ENCODE data around the gene PDK4.

PDK4 gene

DNA sequence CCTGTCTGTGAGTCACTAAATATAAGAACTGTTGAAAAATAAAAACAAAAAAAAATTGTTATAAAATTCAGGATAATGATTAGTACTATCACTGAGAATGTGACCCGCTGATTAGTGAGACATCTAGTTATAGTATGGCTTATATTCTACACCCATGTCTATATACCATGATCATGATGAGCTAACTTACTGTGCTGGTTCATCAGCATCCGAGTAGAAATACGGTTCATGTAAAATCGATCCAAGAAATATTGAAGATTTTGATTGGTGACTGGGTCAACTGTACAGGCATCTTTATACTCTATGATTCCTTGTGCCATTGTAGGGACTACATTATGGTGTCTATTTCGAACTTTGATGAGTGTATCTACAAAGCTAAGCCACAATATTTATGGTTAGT lies 3.7 kb downstream of the PDK4 start:
- H3K27me3 Mint-ChIP-seq: peaks cover 9% of the 10 kb centered on the region
- peaks cover 13% of the 10 kb centered on the region for H3K4me1 Mint-ChIP-seq
- H3K27ac Mint-ChIP-seq: no peak overlapping the region
- no peak for ATAC-seq
- H3K9me3 Mint-ChIP-seq: no peaks in the 10 kb centered on the region
- H3K36me3 Mint-ChIP-seq: no peaks in the 10 kb centered on the region
- H3K4me3 Mint-ChIP-seq: no peak overlapping the region

DNA sequence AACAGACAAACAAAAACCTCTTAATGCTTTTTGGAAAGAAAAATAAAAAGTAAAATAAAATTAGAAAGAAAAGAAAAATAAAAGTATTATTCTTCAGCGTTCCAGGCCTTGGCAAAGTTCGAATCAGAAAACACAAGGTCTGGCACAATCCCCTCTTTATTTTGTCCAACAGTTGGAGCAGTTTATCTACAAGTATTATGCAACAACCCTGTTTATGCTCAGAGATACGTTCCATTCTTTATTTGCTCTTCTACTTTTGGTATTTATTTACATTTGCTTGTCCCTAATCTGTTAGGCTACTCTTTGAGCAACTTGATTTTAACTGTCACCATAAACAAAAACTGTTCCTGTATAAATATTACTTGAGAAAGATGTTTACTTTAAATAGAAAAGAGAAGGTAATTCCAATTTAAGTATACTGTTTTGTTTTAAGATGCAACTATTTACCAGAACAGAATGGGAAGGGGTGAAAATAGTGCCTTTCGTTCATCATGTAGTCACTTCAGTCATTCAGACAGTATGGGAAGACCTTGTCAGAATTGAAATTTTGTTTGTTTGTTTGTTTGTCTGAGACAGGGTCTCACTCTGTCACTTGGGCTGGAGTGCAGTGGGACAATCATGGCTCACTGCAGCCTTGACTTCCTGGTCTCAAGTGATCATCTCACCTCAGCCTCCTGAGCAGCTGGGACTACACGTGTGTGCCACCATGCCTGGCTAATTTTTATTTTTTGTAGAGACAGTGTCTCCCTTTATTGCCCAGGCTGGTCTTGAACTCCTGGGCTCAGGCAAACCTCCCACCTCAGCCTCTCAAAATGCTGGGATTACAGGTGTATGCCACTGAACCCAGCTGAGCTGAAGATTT lies 5.7 kb downstream of the PDK4 start:
- Mint-ChIP-seq H3K4me1 (peaks cover 10% of the 10 kb centered on the region), H3K27ac (peak overlapping the region; percentile 32), H3K27me3 (peaks cover 4% of the 10 kb centered on the region), H3K9me3 (no peaks in the 10 kb centered on the region), H3K4me3 (no peak overlapping the region), H3K36me3 (peaks cover 5% of the 10 kb centered on the region)
- ATAC-seq: no peak

DNA sequence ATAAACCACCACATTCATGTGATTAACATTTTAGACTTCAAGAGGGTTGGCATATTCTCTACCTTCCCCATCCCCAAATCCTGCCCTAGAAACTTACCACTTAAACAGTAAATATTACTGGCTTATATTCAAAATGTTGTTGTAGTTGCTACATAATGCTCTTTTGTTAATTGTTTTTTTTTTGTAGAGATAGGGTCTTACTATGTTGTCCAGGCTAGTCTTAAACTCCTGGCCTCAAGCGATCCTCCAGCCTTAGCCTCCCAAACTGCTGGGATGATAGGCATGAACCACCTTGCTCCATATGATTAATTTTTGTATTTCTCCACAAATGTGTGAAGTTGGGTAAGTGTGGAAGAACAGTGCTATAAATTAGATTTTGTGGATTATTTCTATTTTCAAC lies 6.5 kb downstream of the PDK4 start:
- no peaks in the 10 kb centered on the region for H3K27me3 Mint-ChIP-seq
- H3K4me1 Mint-ChIP-seq: peaks cover 5% of the 10 kb centered on the region
- no peak for ATAC-seq
- H3K4me3 Mint-ChIP-seq: no peak overlapping the region
- no peaks in the 10 kb centered on the region for H3K9me3 Mint-ChIP-seq
- H3K36me3 Mint-ChIP-seq: peaks cover 5% of the 10 kb centered on the region
- peak overlapping the region; percentile 32 for H3K27ac Mint-ChIP-seq

DNA sequence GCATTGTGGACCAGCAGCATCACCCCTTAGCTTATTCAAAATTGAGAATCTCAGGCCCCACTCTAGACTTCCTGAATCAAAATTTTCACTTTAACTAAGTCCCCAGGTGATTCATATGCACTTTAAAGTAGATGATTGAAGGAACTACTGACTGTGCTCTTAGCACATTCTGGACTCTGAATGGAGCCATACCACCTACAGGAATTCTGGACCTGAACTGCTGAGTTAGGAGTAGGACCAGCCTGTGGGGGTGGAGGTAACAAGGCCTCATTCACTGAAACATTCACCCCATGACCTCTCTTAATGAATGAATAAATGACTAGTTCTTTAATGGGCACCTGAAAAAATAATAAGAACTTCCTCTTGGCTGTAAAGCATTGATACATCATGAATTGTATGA lies 7.3 kb downstream of the PDK4 start:
- peaks cover 9% of the 10 kb centered on the region for H3K36me3 Mint-ChIP-seq
- H3K27ac Mint-ChIP-seq: peak overlapping the region; percentile 32
- no peak for ATAC-seq
- H3K4me3 Mint-ChIP-seq: no peak overlapping the region
- H3K27me3 Mint-ChIP-seq: no peaks in the 10 kb centered on the region
- H3K9me3 Mint-ChIP-seq: no peaks in the 10 kb centered on the region
- peaks cover 5% of the 10 kb centered on the region for H3K4me1 Mint-ChIP-seq

- H3K27me3 Mint-ChIP-seq: no peaks in the 10 kb centered on the region
- peaks cover 5% of the 10 kb centered on the region for H3K4me1 Mint-ChIP-seq
- no peak for ATAC-seq
- H3K4me3 Mint-ChIP-seq: no peak overlapping the region
- H3K36me3 Mint-ChIP-seq: peaks cover 11% of the 10 kb centered on the region
- H3K9me3 Mint-ChIP-seq: no peaks in the 10 kb centered on the region
- H3K27ac Mint-ChIP-seq: no peak overlapping the region
Observed at GRCh38 chr7:95586951-95587301, 9.4 kb downstream of the PDK4 start.

DNA sequence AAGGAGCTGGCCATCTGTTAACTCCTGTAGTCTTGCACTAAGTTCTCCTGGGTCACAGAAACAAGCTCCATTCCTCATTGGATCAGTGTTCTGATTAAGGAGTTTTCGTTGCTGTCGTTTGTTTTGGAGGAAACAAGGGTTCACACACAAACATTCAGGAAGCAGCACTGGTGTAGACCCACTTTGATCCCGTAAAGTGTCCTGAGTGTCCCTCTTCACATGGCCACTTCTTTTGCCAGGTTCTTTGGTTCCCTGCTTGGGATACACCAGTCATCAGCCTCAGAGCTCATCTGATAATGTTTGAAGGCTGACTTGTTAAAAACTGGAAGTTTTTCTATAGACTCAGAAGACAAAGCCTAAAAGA lies 10.9 kb downstream of the PDK4 start:
- peaks cover 11% of the 10 kb centered on the region for H3K36me3 Mint-ChIP-seq
- no peak overlapping the region for H3K4me3 Mint-ChIP-seq
- H3K9me3 Mint-ChIP-seq: no peaks in the 10 kb centered on the region
- H3K27ac Mint-ChIP-seq: no peak overlapping the region
- peaks cover 5% of the 10 kb centered on the region for H3K4me1 Mint-ChIP-seq
- ATAC-seq: no peak
- H3K27me3 Mint-ChIP-seq: no peaks in the 10 kb centered on the region

DNA sequence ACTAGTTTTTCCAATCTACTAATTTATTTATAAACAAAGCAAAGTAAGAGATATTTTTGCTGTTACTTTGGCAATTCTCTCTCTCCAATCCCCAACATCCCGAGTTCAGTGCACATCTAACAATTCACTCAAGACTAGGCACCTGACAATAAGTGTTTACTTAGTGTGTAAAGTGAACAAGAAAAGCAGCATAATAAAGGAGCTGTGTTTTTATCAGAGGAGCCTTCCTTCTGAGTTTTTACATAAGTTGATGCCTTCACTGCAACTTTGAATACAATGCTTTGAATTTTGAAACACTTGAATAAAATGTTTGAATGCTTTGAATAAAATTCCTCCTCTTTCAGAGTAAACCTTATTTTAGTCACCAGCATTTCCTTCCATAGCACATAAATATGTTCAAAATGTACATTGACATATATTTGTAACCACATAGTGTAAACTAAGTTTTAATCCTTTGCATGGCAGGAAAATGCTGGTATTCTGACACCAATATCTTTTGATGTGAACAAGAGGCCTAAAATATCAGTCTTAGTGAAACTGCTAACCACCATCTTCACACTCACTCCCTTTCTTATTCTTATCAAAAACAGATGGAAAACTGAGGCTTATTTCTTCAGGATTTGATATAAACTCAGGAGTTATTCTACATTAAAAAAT lies 11.4 kb downstream of the PDK4 start:
- H3K27ac Mint-ChIP-seq: no peak overlapping the region
- H3K27me3 Mint-ChIP-seq: no peaks in the 10 kb centered on the region
- peaks cover 11% of the 10 kb centered on the region for H3K36me3 Mint-ChIP-seq
- no peaks in the 10 kb centered on the region for H3K9me3 Mint-ChIP-seq
- H3K4me1 Mint-ChIP-seq: peaks cover 5% of the 10 kb centered on the region
- no peak overlapping the region for H3K4me3 Mint-ChIP-seq
- no peak for ATAC-seq

DNA sequence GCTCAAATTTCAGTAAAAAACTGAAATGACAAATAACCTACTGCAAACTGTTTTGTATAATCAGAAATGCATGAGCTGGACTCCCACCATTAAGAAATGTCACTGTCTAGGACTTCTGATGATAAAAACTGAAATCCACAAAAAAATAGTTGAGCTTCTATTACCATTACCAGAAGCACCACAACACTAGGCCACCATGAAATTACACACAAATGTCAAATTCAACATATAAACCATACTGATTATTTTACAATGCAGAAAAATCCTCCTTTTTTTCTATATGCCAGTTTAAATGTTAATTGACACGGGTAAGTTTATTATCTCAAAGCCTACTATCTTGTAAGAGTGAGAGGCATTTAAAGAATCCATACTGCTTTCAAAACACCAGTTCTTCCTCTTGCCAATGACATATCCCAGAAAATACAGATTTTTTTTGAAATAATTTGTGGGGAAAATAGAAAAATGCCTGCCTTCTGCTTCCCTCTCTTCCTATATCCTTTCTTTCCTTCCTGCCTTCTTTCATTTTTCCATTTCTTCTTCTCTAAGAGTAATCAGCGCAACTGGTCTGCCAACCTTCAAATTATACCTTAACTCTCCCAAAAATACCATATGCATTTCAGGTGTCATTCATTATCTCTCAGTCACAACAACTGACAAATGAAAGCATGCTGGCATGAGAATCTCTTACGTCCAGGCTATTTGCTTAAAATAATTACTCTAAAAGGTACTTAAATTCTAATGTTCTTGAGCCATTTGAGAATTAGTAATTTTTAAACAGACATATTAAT lies 12.3 kb downstream of the PDK4 start:
- no peaks in the 10 kb centered on the region for H3K27me3 Mint-ChIP-seq
- ATAC-seq: no peak
- H3K4me1 Mint-ChIP-seq: peaks cover 2% of the 10 kb centered on the region
- H3K4me3 Mint-ChIP-seq: no peak overlapping the region
- H3K36me3 Mint-ChIP-seq: peaks cover 11% of the 10 kb centered on the region
- no peaks in the 10 kb centered on the region for H3K9me3 Mint-ChIP-seq
- H3K27ac Mint-ChIP-seq: no peak overlapping the region

- no peaks in the 10 kb centered on the region for H3K9me3 Mint-ChIP-seq
- H3K4me3 Mint-ChIP-seq: no peak overlapping the region
- no peaks in the 10 kb centered on the region for H3K27me3 Mint-ChIP-seq
- H3K36me3 Mint-ChIP-seq: peaks cover 11% of the 10 kb centered on the region
- H3K4me1 Mint-ChIP-seq: no peaks in the 10 kb centered on the region
- ATAC-seq: no peak
- H3K27ac Mint-ChIP-seq: no peak overlapping the region
Observed at GRCh38 chr7:95582578-95583293, 13.6 kb downstream of the PDK4 start.

DNA sequence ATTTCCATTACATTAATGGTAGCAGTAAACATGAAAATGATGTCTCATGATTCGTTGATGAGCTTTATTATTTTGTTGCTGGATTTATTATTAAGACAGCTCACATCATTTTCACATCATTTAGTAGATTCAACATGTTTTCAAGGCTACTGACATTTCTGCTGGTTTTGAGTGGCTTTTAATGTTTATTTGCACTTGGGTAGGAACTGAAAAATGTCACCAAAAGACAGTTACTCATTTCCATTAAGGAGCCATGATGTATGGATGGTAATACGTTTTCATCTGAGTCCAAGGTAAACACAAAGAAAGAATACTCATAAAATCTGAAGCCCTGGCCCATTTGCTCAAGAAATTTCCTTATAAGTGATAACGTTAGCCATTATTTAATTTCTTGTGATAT lies 14.8 kb downstream of the PDK4 start:
- no peaks in the 10 kb centered on the region for H3K4me1 Mint-ChIP-seq
- no peak for ATAC-seq
- no peaks in the 10 kb centered on the region for H3K9me3 Mint-ChIP-seq
- no peak overlapping the region for H3K27ac Mint-ChIP-seq
- no peaks in the 10 kb centered on the region for H3K27me3 Mint-ChIP-seq
- no peak overlapping the region for H3K4me3 Mint-ChIP-seq
- peaks cover 6% of the 10 kb centered on the region for H3K36me3 Mint-ChIP-seq

DNA sequence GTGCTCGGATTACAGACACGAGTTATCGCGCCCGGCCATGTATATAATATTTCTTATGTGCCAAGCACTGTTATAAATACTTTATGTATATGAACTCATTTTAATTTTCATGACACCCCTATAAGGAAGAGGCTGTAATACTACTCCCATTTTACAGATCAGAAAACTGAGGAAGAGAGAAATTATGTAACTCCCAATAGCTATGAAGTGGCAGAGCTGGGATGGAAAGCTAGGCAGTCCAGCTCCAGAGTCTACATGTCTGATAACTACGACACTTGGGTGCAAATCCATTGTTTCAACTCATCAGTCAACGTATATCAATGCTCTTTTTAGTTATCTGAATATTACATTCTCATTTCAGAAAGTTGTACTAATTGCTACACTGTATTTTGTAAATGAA lies 17.0 kb downstream of the PDK4 start:
- Mint-ChIP-seq H3K4me1 (no peaks in the 10 kb centered on the region), H3K27ac (no peak overlapping the region), H3K27me3 (no peaks in the 10 kb centered on the region), H3K4me3 (no peak overlapping the region), H3K9me3 (no peaks in the 10 kb centered on the region), H3K36me3 (peaks cover 4% of the 10 kb centered on the region)
- ATAC-seq: no peak

DNA sequence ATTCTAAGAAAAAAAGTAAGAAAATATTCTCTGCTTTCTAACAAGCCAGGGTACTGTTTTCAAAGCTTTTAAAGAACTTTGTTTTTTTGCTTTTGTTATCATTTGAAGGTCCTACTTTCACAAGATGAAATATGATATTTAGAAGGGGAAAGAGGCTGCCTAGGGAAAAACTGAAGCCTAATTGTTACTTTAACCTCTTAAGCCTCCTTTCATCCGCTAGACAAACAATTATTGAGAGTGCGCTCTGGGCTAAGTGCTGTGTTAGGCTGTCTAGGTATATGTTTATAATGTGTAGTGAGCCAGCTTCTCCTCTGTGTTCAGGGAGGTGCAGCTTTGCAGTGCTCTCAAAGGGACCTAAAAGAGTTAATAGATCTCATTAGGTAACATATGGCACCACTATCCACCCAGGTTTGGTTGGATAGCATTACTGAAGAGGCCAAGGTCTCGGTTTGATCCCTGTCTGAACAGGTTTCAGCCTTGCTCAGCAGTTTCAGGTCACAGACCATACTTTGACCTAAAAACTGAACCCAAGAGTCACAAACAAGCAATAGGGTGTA lies 17.9 kb downstream of the PDK4 start:
- Mint-ChIP-seq H3K4me1 (no peaks in the 10 kb centered on the region), H3K27ac (no peak overlapping the region), H3K9me3 (no peaks in the 10 kb centered on the region), H3K4me3 (no peak overlapping the region), H3K36me3 (no peaks in the 10 kb centered on the region), H3K27me3 (no peaks in the 10 kb centered on the region)
- no peak for ATAC-seq

DNA sequence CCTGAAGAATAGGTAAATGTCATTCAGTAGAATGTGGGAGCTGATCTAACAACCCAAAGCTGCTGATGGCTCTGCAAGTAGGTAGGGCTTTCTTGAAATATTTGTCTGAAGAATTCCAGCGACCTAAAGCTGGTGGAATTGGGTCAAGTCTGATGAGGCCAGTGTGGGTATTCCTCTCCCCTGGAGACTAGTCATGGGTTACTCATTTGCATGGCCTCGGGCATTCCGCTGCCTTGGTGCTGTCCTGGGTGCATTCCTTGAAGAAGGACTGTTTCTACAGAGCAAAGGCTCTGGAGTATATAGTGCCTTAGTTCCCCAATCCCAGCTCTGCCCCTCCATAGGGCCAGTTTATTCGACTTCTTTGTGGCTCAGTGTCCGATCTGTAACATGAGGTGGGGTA lies 19.2 kb downstream of the PDK4 start:
- no peaks in the 10 kb centered on the region for H3K4me1 Mint-ChIP-seq
- peaks cover 4% of the 10 kb centered on the region for H3K9me3 Mint-ChIP-seq
- no peak overlapping the region for H3K4me3 Mint-ChIP-seq
- ATAC-seq: no peak
- no peaks in the 10 kb centered on the region for H3K27me3 Mint-ChIP-seq
- H3K27ac Mint-ChIP-seq: no peak overlapping the region
- H3K36me3 Mint-ChIP-seq: no peaks in the 10 kb centered on the region

DNA sequence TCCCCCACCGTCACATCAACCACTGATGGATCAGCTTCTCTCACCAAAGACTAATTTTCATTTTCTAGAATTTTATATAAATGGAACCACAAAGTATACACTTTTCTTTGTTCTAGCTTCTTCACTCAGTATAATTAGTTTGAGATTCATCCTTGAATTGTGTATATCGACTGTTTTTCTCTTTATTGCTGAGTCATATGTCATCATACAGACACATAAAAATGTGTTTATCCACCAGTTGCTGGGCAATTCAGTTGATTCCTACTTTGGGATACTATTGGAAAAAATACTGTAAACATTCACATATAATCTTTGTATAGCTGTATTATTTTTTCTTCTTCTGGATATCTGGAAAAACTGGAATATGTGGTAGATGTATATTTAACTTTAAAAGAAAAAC lies 26.6 kb downstream of the PDK4 start:
- Mint-ChIP-seq H3K4me3 (no peak overlapping the region), H3K4me1 (no peaks in the 10 kb centered on the region), H3K27me3 (no peaks in the 10 kb centered on the region), H3K27ac (no peak overlapping the region), H3K36me3 (no peaks in the 10 kb centered on the region), H3K9me3 (peaks cover 4% of the 10 kb centered on the region)
- ATAC-seq: no peak

GRCh38 chr7:95560674-95561073 lies 35.6 kb downstream of the PDK4 start:
- Mint-ChIP-seq H3K36me3 (no peaks in the 10 kb centered on the region), H3K4me3 (no peak overlapping the region), H3K9me3 (peaks cover 3% of the 10 kb centered on the region), H3K27ac (no peak overlapping the region), H3K4me1 (no peaks in the 10 kb centered on the region), H3K27me3 (no peaks in the 10 kb centered on the region)
- ATAC-seq: no peak
